B cell (primary cell): ENCODE data around the gene FAM174C. TPM values are rescaled to one million over a fixed set of nuclear protein-coding genes. Genes with fewer than 3 reads are reported as not detected.

Source experiments
- ATAC-seq: fragments of 200-7000 bp; cut with Tn5 transposase; one replicate; pipeline ENCODE4 v1.10.0; 2021; ENCODE audit warnings: low read depth, mild to moderate bottlenecking, moderate number of reproducible peaks, moderate library complexity
- CTCF ChIA-PET: fragments of 350-600 bp; sonication (Branson Sonifier 250); formaldehyde crosslinking; loops from one replicate; lab custom pipeline; 2021; ENCODE audit warnings: antibody characterized with exemption, inconsistent platforms; lab: Charles Lee
- POLR2A ChIA-PET: fragments of 350-600 bp; sonication (Branson Sonifier 250); formaldehyde crosslinking; loops from one replicate; lab custom pipeline; 2021; ENCODE audit warnings: antibody characterized with exemption; lab: Charles Lee
- DNase-seq: peaks from one replicate; pipeline ENCODE4 v3.0.0; 2013
- H2AFZ ChIP-seq: 2 replicates; pipeline ENCODE4 v1.6.1; 2012; ENCODE audit warnings: mild to moderate bottlenecking, low read depth, low read length; ENCODE audit not compliant: insufficient read depth, poor library complexity, severe bottlenecking
- H3K27ac ChIP-seq, 2 donors: 1 replicate in 1 of 2; 2 replicates in 1 of 2; pipeline ENCODE4 v1.5.1; 2012 to 2013; ENCODE audit warnings: low read length in 2 of 2, mild to moderate bottlenecking in 2 of 2, moderate library complexity in 1 of 2
- H3K27me3 ChIP-seq, 4 experiments: fragments of 200-600 bp in 1 of 4; sonication (generic) in 1 of 4; replicated peaks in 1 of 4; 1 replicate in 2 of 4; 2 replicates in 2 of 4; pipeline versions ENCODE4 v1.6.1 to v1.7.0; 2013 to 2016; ENCODE audit warnings: low read length in 3 of 4, mild to moderate bottlenecking in 2 of 4, mixed read lengths in 1 of 4, moderate library complexity in 1 of 4; ENCODE audit not compliant: insufficient read depth in 4 of 4, control insufficient read depth in 3 of 4; ENCODE audit errors: control extremely low read depth in 1 of 4
- H3K36me3 ChIP-seq, 2 experiments: replicated peaks in 1 of 2; 1 replicate in 1 of 2; 2 replicates in 1 of 2; pipeline versions ENCODE4 v1.6.1 to v1.7.1; 2013; ENCODE audit warnings: low read length in 1 of 2; ENCODE audit not compliant: insufficient read depth in 2 of 2, control insufficient read depth in 1 of 2; ENCODE audit errors: control extremely low read depth in 1 of 2, extremely low read depth in 1 of 2
- H3K4me1 ChIP-seq, 2 donors: fragments of 200-600 bp in 1 of 2; sonication (generic) in 1 of 2; 1 replicate in 1 of 2; 2 replicates in 1 of 2; pipeline versions ENCODE4 v1.5.1 to v1.6.1; 2013 to 2017; ENCODE audit warnings: low read length in 2 of 2; ENCODE audit not compliant: control insufficient read depth in 2 of 2, insufficient read depth in 2 of 2
- H3K4me2 ChIP-seq: replicated peaks from 2 replicates; pipeline ENCODE3; 2012; ENCODE audit warnings: mild to moderate bottlenecking, low read depth, low read length; ENCODE audit not compliant: poor library complexity, severe bottlenecking
- H3K4me3 ChIP-seq, 5 experiments: fragments of 200-600 bp in 1 of 5; sonication (generic) in 1 of 5; 1 replicate in 3 of 5; 2 replicates in 2 of 5; pipeline versions ENCODE4 v1.5.1 to v1.7.0; 2011 to 2016; ENCODE audit warnings: low read length in 4 of 5, mild to moderate bottlenecking in 4 of 5, low read depth in 2 of 5, control low read depth in 1 of 5, moderate library complexity in 1 of 5; ENCODE audit not compliant: insufficient read depth in 1 of 5; ENCODE audit errors: control extremely low read depth in 1 of 5, extremely low read depth in 1 of 5
- H3K79me2 ChIP-seq: fragments of 200-600 bp; sonication (generic); one replicate; pipeline ENCODE4 v1.6.0; 2016; ENCODE audit warnings: low read length; ENCODE audit not compliant: control insufficient read depth, insufficient read depth
- H3K9ac ChIP-seq: fragments of 200-600 bp; sonication (generic); 2 replicates; pipeline ENCODE4 v1.6.1; 2017; ENCODE audit warnings: mild to moderate bottlenecking, low read length, moderate library complexity
- H3K9me3 ChIP-seq, 3 donors: one replicate each; pipeline versions ENCODE4 v1.6.1 to v1.7.1; 2013; ENCODE audit warnings: low read length in 2 of 3; ENCODE audit not compliant: control insufficient read depth in 2 of 3, insufficient read depth in 1 of 3; ENCODE audit errors: control extremely low read depth in 1 of 3
- H4K20me1 ChIP-seq: 2 replicates; pipeline ENCODE4 v1.6.0; 2012; ENCODE audit warnings: mild to moderate bottlenecking, low read length; ENCODE audit not compliant: insufficient read depth, control insufficient read depth, poor library complexity, severe bottlenecking
- H3K27ac Mint-ChIP-seq: one replicate; pipeline ENCODE4 v1.8.0; 2021; ENCODE audit warnings: mixed read lengths
- H3K27me3 Mint-ChIP-seq: one replicate; pipeline ENCODE4 v1.8.0; 2021; ENCODE audit warnings: mixed read lengths
- H3K4me1 Mint-ChIP-seq: one replicate; pipeline ENCODE4 v1.8.0; 2021; ENCODE audit warnings: mixed read lengths
- H3K4me3 Mint-ChIP-seq: one replicate; pipeline ENCODE4 v1.8.0; 2021; ENCODE audit warnings: mixed read lengths
- H3K9me3 Mint-ChIP-seq: one replicate; pipeline ENCODE4 v1.8.0; 2022; ENCODE audit warnings: mixed read lengths; ENCODE audit not compliant: insufficient read depth
- EZH2 ChIP-seq: IDR thresholded peaks from 2 replicates; pipeline ENCODE4 v1.6.1; 2012; ENCODE audit warnings: borderline replicate concordance, low read depth, mild to moderate bottlenecking, moderate library complexity, low read length; ENCODE audit not compliant: insufficient read depth, poor library complexity, severe bottlenecking
- WGBS: methylation state at CpG from one replicate; pipeline ENCODE4 v1.1.5; 2013; ENCODE audit warnings: missing lambda C conversion rate; ENCODE audit not compliant: insufficient coverage; 5-methylcytosine and 5-hydroxymethylcytosine counted together
- intact Hi-C: fragments of 100-400 bp; cut with micrococcal nuclease; formaldehyde crosslinking; loops from one replicate; pipeline ENCODE4 v1.10.0; 2022
- polyA plus RNA-seq: library from polyadenylated mRNA; depleted of rRNA; stranded (reverse); fragments of >200 nt; gene quantifications from 2 replicates; pipeline ENCODE4 v1.2.3, GENCODE V29; 2012
- total RNA-seq, 2 donors: library from RNA; stranded (reverse); fragments of 120-200 nt in 1 of 2; gene quantifications; 1 replicate in 1 of 2; 2 replicates in 1 of 2; pipeline versions ENCODE4 v1.2.3 to v1.2.4, GENCODE V29; 2013 to 2022
- TF ChIP-seq, protein P1 (sequence below): fragments of 200-600 bp; IDR thresholded peaks from one replicate; pipeline ENCODE4 v1.8.0; 2022; ENCODE audit warnings: antibody characterized with exemption, mild to moderate bottlenecking

The FAM174C gene
- total and polyA plus RNA-seq, 2 donors (not counting 1 experiment from before 2014, with no cell fraction given), result 41.1 to 70.6 TPM

DNA sequence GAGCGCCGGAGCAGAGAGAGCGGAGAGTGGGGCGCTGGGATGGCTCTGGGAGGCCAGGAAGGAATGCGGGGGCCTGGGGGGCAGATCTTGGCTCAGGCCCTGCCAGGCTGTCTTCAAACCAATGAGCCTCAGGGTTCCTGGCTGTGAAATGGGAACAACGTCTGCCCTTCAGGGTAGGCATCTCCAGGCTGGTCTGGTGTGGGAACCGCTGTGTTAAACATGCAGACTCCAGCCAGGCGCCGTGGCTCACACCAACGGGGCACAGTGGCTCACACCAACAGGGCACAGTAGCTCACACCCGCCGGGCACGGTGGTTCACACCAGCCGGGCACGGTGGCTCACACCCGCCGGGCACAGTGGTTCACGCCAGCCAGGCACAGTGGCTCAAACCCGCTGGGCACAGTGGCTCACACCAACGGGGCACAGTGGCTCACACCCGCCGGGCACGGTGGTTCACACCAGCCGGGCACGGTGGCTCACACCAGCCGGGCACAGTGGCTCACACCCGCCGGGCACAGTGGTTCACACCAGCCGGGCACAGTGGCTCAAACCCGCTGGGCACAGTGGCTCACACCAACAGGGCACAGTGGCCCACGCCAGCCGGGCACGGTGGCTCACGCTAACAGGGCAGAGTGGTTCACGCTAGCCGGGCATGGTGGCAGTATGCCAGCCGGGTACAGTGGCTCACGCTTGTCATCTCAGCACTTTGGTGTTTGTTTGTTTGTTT, 50.4 kb downstream of the FAM174C start:
- no peak for ATAC-seq
- H3K79me2 ChIP-seq, result no peaks in the 10 kb centered on the region
- no peak for DNase-seq
- H3K27me3 ChIP-seq, result peaks cover 0 to 46% (median 22%) of the 10 kb centered on the region in 4 experiments
- H3K27ac ChIP-seq, result no peak overlapping the region
- H3K9me3 ChIP-seq, result peaks cover 0 to 17% (median 0%) of the 10 kb centered on the region in 3 donors
- peaks cover 2% of the 10 kb centered on the region for H3K4me1 Mint-ChIP-seq
- peaks cover 12 to 15% of the 10 kb centered on the region in 2 donors for H3K4me1 ChIP-seq
- no peaks in the 10 kb centered on the region for H4K20me1 ChIP-seq
- TF ChIP-seq, protein P1, sequence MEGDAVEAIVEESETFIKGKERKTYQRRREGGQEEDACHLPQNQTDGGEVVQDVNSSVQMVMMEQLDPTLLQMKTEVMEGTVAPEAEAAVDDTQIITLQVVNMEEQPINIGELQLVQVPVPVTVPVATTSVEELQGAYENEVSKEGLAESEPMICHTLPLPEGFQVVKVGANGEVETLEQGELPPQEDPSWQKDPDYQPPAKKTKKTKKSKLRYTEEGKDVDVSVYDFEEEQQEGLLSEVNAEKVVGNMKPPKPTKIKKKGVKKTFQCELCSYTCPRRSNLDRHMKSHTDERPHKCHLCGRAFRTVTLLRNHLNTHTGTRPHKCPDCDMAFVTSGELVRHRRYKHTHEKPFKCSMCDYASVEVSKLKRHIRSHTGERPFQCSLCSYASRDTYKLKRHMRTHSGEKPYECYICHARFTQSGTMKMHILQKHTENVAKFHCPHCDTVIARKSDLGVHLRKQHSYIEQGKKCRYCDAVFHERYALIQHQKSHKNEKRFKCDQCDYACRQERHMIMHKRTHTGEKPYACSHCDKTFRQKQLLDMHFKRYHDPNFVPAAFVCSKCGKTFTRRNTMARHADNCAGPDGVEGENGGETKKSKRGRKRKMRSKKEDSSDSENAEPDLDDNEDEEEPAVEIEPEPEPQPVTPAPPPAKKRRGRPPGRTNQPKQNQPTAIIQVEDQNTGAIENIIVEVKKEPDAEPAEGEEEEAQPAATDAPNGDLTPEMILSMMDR, result no peak
- TF ChIP-seq EZH2, result no peak
- no peaks in the 10 kb centered on the region for H3K36me3 ChIP-seq
- H3K4me3 ChIP-seq, result peak overlapping the region in 2 of 5 experiments; percentile 18 to 33
- intact Hi-C loops, result no loop called here
- peak overlapping the region; percentile 35 for H3K9ac ChIP-seq
- 80% methylated on average over 37 of the region's 38 CpGs for WGBS
- H3K27me3 Mint-ChIP-seq, result peaks cover 34% of the 10 kb centered on the region
- no peak overlapping the region for H3K4me3 Mint-ChIP-seq
- H3K9me3 Mint-ChIP-seq, result no peaks in the 10 kb centered on the region
- CTCF ChIA-PET, result interaction anchor here (0.7 to 1.7 kb wide), 2 partner anchors 9 to 15 kb away, joined by 3 to 6 read pairs; no protein-coding TSS in a partner anchor
- peak overlapping the region; percentile 79 for H2AFZ ChIP-seq
- POLR2A ChIA-PET, result no interaction called here
- H3K4me2 ChIP-seq, result peak overlapping the region; percentile 78
- no peak overlapping the region for H3K27ac Mint-ChIP-seq

DNA sequence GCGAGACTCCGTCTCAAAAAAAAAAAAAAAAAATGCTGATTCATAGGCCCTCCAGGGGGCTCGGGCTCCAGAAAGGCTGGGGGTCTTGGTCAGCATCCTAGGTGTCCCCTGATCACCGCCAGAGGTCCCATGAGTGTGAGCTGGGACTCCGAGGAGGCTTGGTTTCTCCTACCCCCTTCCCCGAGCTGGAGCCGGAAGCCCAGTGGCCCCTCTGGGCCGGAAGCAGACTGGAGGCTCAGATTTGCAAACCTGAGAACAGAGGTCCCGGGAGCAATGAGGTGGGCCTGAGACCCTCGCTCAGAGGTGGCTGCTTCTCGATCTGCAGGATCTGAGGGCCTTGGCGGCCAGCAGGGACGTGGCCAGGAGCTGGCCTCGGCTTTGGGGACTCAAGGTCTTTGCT, 51.8 kb downstream of the FAM174C start:
- Histone ChIP-seq H3K4me1 (peaks cover 12 to 15% of the 10 kb centered on the region in 2 donors), H4K20me1 (no peaks in the 10 kb centered on the region), H3K36me3 (no peaks in the 10 kb centered on the region), H3K9ac (no peak overlapping the region), H3K27ac (no peak overlapping the region), H3K27me3 (peaks cover 0 to 46% (median 24%) of the 10 kb centered on the region in 4 experiments), H2AFZ (no peak overlapping the region), H3K9me3 (peaks cover 0 to 17% (median 0%) of the 10 kb centered on the region in 3 donors), H3K79me2 (no peaks in the 10 kb centered on the region), H3K4me2 (no peak overlapping the region), H3K4me3 (no peak overlapping the region)
- 75% methylated on average over 10 of the region's 14 CpGs for WGBS
- DNase-seq (no peak), ATAC-seq (no peak)
- no peak overlapping the region for H3K4me3 Mint-ChIP-seq
- no peaks in the 10 kb centered on the region for H3K9me3 Mint-ChIP-seq
- no peak for TF ChIP-seq EZH2
- TF ChIP-seq, protein P1, result no peak
- H3K4me1 Mint-ChIP-seq, result peaks cover 2% of the 10 kb centered on the region
- ChIA-PET POLR2A (no interaction called here), CTCF (interaction anchor here (1.7 kb wide), 1 partner anchor 11 kb away, joined by 6 read pairs; no protein-coding TSS in a partner anchor)
- H3K27ac Mint-ChIP-seq, result no peak overlapping the region
- intact Hi-C loops, result no loop called here
- H3K27me3 Mint-ChIP-seq, result peaks cover 31% of the 10 kb centered on the region
